Activated CD4-positive, CD25-positive, alpha-beta regulatory T cell treated with anti-CD3 and anti-CD28 coated beads, Interleukin-2, amount 50 U/mL, for 72 hours (primary cell): ENCODE results near the gene EXOC4.

Experiments
- DNase-seq: peaks from one replicate; pipeline ENCODE4 v3.0.0; 2021

The EXOC4 gene

GRCh38 chr7:133812877-133813276 lies 560.0 kb downstream of the EXOC4 start:
- no peak for DNase-seq

GRCh38 chr7:133815611-133816210 lies 562.8 kb downstream of the EXOC4 start:
- DNase-seq: no peak

- DNase-seq: no peak
Observed at GRCh38 chr7:133819695-133820094, 566.8 kb downstream of the EXOC4 start.

- DNase-seq: no peak
Observed at GRCh38 chr7:133820584-133820983, 567.7 kb downstream of the EXOC4 start.

GRCh38 chr7:133821171-133821570 lies 568.3 kb downstream of the EXOC4 start:
- DNase-seq: no peak

- DNase-seq: no peak
Observed at GRCh38 chr7:133822001-133822641, 569.2 kb downstream of the EXOC4 start.

GRCh38 chr7:133822868-133823552 lies 570.1 kb downstream of the EXOC4 start:
- no peak for DNase-seq

- DNase-seq: no peak
Observed at GRCh38 chr7:133824132-133824531, 571.3 kb downstream of the EXOC4 start.

- DNase-seq: no peak
Observed at GRCh38 chr7:133827707-133828623, 575.1 kb downstream of the EXOC4 start.

GRCh38 chr7:133828906-133829305 lies 576.0 kb downstream of the EXOC4 start:
- no peak for DNase-seq

GRCh38 chr7:133829336-133829897 lies 576.5 kb downstream of the EXOC4 start:
- DNase-seq: no peak

- DNase-seq: no peak
Observed at GRCh38 chr7:133830081-133830480, 577.2 kb downstream of the EXOC4 start.

- no peak for DNase-seq
Observed at GRCh38 chr7:133836666-133837065, 583.8 kb downstream of the EXOC4 start.

GRCh38 chr7:133837224-133837623 lies 584.3 kb downstream of the EXOC4 start:
- DNase-seq: no peak

- no peak for DNase-seq
Observed at GRCh38 chr7:133839121-133839520, 586.2 kb downstream of the EXOC4 start.

GRCh38 chr7:133843341-133843740 lies 590.5 kb downstream of the EXOC4 start:
- DNase-seq: no peak

GRCh38 chr7:133845005-133845404 lies 592.1 kb downstream of the EXOC4 start:
- DNase-seq: no peak

GRCh38 chr7:133846203-133846945 lies 593.5 kb downstream of the EXOC4 start:
- no peak for DNase-seq

- DNase-seq: no peak
Observed at GRCh38 chr7:133850497-133851280, 597.8 kb downstream of the EXOC4 start.

GRCh38 chr7:133851411-133851810 lies 598.5 kb downstream of the EXOC4 start:
- no peak for DNase-seq

- DNase-seq: no peak
Observed at GRCh38 chr7:133853706-133854276, 600.9 kb downstream of the EXOC4 start.
